HK-2 (cell line): ENCODE data around the gene EVPL.
"Not testable (repeated sequence)": the region's sequence is repeated elsewhere in the genome, so short reads cannot be mapped to it uniquely, and the experiment has no call there.

Experiments
- DNase-seq: peaks from one replicate; pipeline ENCODE4 v3.0.0-alpha.2; 2018; ENCODE audit not compliant: unreplicated experiment

The EVPL gene

GRCh38 chr17:76048025-76048605 lies 21.0 kb upstream of the EVPL start:
- no peak for DNase-seq

- no peak for DNase-seq
Observed at GRCh38 chr17:76046064-76046463, 19.0 kb upstream of the EVPL start.

- DNase-seq: not testable (repeated sequence)
Observed at GRCh38 chr17:76044475-76045007, 17.4 kb upstream of the EVPL start.

DNA sequence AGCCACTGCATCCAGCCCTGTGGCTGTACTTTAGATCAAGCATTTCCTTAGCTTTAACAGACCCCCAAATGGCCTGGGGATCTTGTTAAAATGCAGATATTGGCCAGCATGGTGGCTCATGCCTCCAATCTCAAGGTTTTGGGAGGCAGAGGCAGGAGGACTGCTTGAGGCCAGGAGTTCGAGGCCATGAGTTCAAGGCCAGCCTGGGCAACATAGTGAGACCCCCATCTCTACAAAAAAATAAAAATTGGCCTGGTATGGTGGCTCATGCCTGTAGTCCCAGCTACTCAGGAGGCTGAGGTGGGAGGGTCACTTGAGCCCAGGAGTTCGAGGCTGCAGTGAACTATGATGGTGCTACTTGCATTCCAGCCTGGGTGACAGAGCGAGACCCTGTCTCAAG lies 15.8 kb upstream of the EVPL start:
- DNase-seq: not testable (repeated sequence)

- DNase-seq: no peak
Observed at GRCh38 chr17:76040376-76040775, 13.3 kb upstream of the EVPL start.

DNA sequence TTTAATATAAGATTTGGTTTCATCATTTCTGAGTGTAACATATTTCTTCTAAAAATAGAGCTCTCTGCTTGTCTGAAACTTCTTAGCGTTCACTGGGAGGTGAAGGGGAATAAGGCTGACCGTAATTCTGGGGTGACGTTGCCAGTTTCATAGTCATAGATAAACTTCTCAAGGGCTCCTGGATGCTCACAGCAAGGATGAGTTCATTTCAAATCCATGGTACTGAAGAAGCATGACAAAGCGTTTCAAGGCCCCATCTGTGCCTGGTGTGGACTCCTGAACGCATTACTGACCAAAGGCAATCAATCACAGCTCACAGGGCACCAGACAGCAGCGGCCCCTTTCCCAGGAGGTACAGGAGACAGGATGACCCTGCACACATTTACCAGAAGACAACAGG lies 12.0 kb upstream of the EVPL start:
- no peak for DNase-seq

- no peak for DNase-seq
Observed at GRCh38 chr17:76038050-76038449, 10.9 kb upstream of the EVPL start.

DNA sequence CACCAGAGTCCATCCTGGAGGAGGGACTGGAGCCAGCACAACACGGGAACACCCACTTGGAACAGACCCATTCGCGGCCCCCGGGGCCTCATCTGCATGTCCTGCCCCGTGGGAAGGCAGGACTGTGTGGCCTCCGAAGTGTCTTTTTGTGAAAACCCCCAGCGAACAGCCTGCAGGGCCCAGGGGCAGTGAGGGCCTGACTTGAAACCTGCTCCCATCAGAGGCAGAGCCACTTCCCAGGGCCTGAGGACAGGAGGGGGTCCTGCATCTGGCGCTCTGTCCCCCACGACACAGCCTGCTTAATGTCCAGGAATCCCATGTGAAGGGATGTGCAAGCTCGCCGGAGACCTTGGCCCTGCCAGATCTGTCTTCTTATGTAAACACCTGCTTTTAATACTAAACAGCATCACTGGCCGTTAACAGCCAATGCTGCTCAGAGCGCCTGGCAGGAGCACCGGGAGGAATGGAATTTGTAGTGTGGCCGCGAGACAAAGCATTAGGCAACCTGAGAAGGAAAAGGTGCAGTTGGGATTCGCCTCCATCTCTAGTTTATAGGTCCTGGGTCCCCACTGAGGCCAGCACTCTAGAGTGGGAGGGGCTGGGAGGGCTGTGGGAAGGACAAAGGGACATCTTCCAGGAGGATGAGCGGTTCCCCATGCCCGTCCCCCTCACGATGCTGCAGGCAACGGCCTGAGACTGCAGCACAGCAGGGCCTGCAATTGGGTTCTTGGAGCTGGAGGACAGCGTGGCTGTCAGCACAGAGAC lies 9.6 kb upstream of the EVPL start:
- no peak for DNase-seq

GRCh38 chr17:76034428-76035350 lies 7.6 kb upstream of the EVPL start:
- DNase-seq: no peak

GRCh38 chr17:76033139-76033538 lies 6.0 kb upstream of the EVPL start:
- no peak for DNase-seq

DNA sequence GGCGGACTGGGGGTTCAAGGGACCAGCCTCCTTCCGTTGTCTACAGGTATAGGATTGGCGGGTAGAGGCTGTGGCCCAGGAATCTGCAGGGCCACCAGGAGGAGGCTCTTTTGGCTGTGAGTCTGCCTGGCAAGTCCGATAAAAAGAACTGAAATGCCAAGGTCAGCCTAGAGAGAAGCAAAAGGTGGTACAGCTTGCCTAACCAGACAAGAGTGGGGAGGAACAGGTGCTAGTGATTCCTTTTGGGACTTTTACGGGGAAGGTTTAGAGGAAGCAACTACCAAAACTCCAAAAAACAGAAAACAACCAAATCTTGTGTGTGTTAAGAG lies 5.6 kb upstream of the EVPL start:
- DNase-seq: no peak

GRCh38 chr17:76032073-76032779 lies 5.1 kb upstream of the EVPL start:
- DNase-seq: no peak

DNA sequence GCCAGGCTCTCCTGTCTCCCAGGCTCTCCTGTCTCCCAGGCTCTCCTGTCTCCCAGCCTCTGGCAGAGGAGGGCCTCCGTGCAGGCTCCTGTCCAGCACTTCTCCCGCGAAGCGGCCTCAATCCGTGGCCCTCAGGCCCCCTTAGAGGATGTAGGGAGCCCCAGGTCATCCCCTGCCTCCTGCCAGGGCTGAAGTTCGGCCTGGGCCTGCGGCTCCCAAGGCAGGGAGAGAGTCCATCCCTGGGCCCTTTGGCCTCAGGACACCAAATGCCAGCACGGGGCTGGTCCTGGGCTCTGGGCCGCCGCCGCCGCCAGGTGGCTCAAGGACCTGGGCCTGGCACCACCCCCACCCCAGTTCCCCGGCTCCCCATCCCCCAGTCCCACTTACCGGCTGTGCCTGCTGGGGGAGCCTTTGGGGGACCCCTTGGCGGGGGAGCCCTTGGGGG lies 370 bp downstream of the EVPL start:
- DNase-seq: peak; percentile 37

DNA sequence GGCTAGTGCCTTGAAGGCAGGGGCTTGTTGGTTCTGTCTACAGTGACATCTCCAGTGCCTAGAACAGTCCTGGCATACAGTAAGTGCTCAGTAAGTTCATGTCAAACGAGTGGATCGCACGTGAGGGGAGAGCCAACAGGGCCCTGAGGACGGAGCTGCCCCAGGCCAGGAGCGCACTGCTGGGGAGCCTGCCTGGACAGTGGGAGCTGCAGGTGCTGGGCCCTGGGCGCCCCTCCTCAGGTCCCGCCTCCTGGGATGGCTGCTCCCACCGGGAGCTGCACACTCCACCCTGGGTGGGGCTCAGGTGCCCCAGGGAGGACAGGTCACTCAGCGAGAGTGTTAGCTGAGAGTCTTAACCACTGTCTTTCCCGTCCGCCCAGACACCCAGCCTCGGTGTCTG lies 1.8 kb downstream of the EVPL start:
- DNase-seq: no peak

DNA sequence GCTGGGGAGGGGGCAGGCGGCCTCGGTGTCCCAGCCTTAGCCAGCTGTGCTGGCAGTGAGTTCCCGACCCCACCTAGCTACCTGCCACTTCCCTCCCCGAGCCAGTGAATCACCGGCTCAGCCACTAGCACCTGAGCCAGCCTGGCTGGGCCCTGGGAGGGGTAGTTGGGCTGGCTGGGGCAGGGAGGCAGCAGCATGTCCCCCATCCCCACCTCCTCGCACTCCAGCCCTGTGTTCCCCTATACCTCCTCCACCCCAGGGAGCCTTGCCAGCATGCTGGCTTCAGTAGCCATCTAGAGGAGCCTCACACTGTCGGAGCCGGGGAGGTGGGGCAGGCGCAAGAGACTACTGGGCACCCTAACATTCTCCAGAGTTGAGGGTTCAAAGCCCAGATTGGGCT lies 2.8 kb downstream of the EVPL start:
- DNase-seq: no peak

GRCh38 chr17:76023900-76024237 lies 3.2 kb downstream of the EVPL start:
- no peak for DNase-seq

DNA sequence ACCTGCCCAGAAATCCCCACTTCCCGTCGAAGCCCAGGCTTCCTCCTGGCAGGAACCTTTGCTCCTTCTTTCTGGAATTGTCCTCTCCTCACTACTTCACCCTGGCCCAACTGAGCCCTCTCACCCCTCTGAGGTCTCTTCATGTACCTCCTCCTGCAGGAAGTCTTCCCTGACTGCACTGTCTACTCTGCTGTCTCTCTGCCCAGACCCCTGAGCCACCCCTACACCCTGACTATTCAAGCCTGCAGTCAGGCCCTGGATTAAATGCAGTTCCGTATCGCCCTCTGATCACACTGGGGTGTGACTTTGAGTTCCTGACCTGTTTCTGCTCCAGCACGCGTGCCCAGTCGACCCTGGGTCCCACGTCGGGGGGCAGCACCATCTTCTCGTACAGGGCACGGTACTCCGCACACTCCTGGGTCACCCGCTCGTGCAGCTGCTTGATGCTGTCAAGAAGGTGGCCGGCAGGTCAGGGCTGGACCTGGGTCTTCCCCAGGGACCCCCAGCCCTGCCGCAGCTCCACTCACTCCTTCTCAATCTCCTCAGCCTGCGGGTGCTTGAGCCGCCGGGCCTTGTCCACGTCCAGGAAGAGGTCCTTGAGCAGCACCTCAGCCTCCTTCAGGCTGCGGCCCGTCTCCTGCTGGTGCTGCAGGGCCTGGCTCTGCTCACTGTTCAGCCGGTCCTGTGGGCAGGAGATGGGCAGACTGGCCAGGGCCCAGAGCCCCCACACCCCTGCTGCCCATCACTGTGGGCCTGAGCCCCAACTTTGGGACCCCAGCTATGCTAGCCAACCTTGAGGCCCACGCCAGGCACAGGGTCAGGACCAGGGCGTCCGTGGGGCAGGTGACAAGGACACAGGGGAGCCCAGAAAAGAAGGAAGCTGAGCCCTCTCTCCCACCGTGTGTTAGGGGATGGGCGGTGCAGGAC lies 3.9 kb downstream of the EVPL start:
- no peak for DNase-seq

GRCh38 chr17:76022285-76022684 lies 4.8 kb downstream of the EVPL start:
- DNase-seq: no peak

DNA sequence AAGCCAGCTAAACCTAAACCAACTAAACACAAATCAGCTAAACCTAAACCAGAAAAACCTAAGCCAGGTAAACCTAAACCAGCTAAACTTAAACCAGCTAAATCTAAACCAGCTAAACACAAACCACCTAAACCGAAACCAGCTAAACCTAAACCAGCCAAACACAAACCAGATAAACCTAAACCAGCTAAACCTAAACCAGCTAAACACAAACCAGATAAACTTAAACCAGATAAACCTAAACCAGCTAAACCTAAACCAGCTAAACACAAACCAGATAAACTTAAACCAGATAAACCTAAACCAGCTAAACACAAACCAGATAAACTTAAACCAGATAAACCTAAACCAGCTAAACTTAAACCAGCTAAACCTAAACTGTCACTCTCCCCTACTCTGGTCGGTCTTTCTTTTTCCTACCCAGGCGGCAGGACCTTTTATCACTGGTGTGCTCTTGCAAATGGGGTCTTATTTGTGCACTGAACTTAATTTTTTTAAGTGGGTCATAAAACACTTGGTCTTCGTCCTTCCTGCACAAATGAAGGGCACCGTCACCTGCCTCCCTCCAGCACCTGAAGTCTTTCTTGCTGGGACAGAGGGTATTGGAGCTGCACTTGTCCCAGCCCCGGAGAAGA lies 7.2 kb downstream of the EVPL start:
- DNase-seq: no peak

- DNase-seq: no peak
Observed at GRCh38 chr17:76018801-76019200, 8.3 kb downstream of the EVPL start.

GRCh38 chr17:76018340-76018680 lies 8.8 kb downstream of the EVPL start:
- DNase-seq: no peak
